AG04450 (cell line): ENCODE results near the gene NINJ1. TPM values are rescaled to one million over a fixed set of nuclear protein-coding genes. Genes with fewer than 3 reads are reported as not detected.

Experiments used
- CTCF ChIA-PET: fragments of 300-600, 350-600 bp; formaldehyde crosslinking; extraction: SDS; loops from one replicate; lab custom pipeline; 2022; ENCODE audit warnings: antibody characterized with exemption, inconsistent platforms; lab: Charles Lee
- POLR2A ChIA-PET: fragments of 350-600 bp; formaldehyde crosslinking; extraction: SDS; loops from one replicate; lab custom pipeline; 2021; ENCODE audit warnings: antibody characterized with exemption, inconsistent platforms; lab: Yijun Ruan, JAX
- DNase-seq: peaks from one replicate; pipeline ENCODE4 v3.0.0-alpha.2; 2011; ENCODE audit warnings: low read depth, low spot score
- H3K27ac ChIP-seq: one replicate; pipeline ENCODE4 v1.5.1; 2012; ENCODE audit warnings: low read depth, low read length, control low read depth
- H3K27me3 ChIP-seq: one replicate; pipeline ENCODE4 v1.6.0; 2012; ENCODE audit warnings: low read length; ENCODE audit not compliant: control insufficient read depth, insufficient read depth
- H3K4me3 ChIP-seq: 2 replicates; pipeline ENCODE4 v1.5.1; 2011; ENCODE audit warnings: mild to moderate bottlenecking, low read depth, low read length, control low read depth
- H3K9me3 ChIP-seq: 2 replicates; pipeline ENCODE4 v1.5.1; 2012; ENCODE audit warnings: low read length; ENCODE audit not compliant: control insufficient read depth, insufficient read depth
- polyA plus RNA-seq: library from polyadenylated mRNA; depleted of rRNA; stranded (reverse); fragments of >200 nt; gene quantifications from 2 replicates; pipeline ENCODE4 v1.2.3, GENCODE V29; 2011
- TF ChIP-seq, protein P1 (sequence below): IDR thresholded peaks from 2 replicates; pipeline ENCODE4 v1.5.1; 2011; ENCODE audit warnings: low read depth, low read length, control low read depth, inconsistent platforms

NINJ1 gene
- polyA plus RNA-seq, 1 experiment = 26.8 TPM

GRCh38 chr9:93083592-93084470, 50.2 kb downstream of the NINJ1 start:
- CTCF ChIA-PET = no interaction called here
- H3K27me3 ChIP-seq = no peaks in the 10 kb centered on the region
- peaks cover 24% of the 10 kb centered on the region for H3K9me3 ChIP-seq
- no peak for DNase-seq
- POLR2A ChIA-PET = no interaction called here
- TF ChIP-seq, protein P1, sequence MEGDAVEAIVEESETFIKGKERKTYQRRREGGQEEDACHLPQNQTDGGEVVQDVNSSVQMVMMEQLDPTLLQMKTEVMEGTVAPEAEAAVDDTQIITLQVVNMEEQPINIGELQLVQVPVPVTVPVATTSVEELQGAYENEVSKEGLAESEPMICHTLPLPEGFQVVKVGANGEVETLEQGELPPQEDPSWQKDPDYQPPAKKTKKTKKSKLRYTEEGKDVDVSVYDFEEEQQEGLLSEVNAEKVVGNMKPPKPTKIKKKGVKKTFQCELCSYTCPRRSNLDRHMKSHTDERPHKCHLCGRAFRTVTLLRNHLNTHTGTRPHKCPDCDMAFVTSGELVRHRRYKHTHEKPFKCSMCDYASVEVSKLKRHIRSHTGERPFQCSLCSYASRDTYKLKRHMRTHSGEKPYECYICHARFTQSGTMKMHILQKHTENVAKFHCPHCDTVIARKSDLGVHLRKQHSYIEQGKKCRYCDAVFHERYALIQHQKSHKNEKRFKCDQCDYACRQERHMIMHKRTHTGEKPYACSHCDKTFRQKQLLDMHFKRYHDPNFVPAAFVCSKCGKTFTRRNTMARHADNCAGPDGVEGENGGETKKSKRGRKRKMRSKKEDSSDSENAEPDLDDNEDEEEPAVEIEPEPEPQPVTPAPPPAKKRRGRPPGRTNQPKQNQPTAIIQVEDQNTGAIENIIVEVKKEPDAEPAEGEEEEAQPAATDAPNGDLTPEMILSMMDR = no peak
- H3K27ac ChIP-seq = no peak overlapping the region
- H3K4me3 ChIP-seq = no peak overlapping the region

DNA sequence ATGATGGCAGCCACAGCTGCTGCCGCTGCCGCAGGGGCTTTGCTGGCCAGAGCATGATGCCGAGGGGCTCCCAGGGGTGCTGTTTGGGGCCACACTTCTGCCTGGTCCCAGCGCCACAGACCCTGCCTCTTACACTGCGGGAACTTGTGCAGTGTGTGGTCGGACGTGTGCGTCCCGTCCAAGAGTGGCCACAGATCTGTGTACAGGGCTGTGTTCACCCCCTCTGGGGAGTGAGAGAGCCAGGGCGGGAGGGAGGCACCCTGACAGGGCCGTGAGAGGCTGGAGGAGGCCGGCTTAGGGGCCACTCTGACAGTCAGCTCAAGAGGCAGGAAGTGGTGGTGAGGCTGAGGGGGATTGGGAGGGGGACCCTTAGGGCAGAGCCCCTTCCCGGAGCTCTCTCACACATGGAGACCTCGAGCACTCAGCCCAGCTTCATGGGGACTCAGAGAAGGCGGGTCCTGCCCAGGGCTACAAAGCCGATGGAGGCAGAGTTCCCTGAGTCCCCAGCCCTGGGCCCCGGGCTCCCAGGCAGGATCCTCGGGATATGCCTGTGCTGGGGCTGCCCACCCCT, 51.1 kb downstream of the NINJ1 start:
- Histone ChIP-seq H3K27ac (no peak overlapping the region), H3K4me3 (no peak overlapping the region), H3K27me3 (no peaks in the 10 kb centered on the region), H3K9me3 (peaks cover 15% of the 10 kb centered on the region)
- ChIA-PET CTCF (no interaction called here), POLR2A (no interaction called here)
- no peak for DNase-seq
- TF ChIP-seq, protein P1 = no peak

DNA sequence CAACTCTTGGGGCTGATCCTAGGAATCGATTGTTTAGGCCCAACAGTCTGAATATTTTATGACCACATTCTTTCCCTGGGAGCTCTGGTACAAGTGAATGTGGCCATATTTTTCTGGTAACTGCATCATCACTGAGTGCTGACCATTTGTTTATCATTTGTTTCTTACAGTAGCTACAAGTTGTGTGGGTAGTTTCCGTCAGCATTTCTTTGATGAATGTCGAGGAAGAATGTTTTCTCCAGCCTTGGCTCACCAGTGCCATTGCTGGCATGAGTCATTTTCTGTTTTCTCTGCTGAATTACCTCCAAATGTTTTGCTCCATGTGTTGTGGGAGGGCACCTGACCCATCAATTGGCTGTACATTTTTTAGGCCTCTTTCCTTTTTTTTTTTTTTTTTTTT, 52.1 kb downstream of the NINJ1 start:
- H3K27ac ChIP-seq = peak overlapping the region; percentile 81
- no peaks in the 10 kb centered on the region for H3K27me3 ChIP-seq
- POLR2A ChIA-PET = interaction anchor here (0.7 kb wide), 1 partner anchor 349 kb away, joined by 9 read pairs; no protein-coding TSS in a partner anchor
- H3K4me3 ChIP-seq = no peak overlapping the region
- DNase-seq = peak; percentile 63
- CTCF ChIA-PET = no interaction called here
- TF ChIP-seq, protein P1 = no peak
- H3K9me3 ChIP-seq = peaks cover 9% of the 10 kb centered on the region; the same call in 1 of the 2 replicates

GRCh38 chr9:93081081-93081529, 52.9 kb downstream of the NINJ1 start:
- Histone ChIP-seq H3K27me3 (no peaks in the 10 kb centered on the region), H3K27ac (no peak overlapping the region), H3K4me3 (no peak overlapping the region), H3K9me3 (peaks cover 9% of the 10 kb centered on the region; the same call in 1 of the 2 replicates)
- no peak for DNase-seq
- TF ChIP-seq, protein P1 = no peak
- ChIA-PET POLR2A (no interaction called here), CTCF (interaction anchor here (1.0 kb wide), 1 partner anchor 28 kb away, joined by 6 read pairs; no protein-coding TSS in a partner anchor)

DNA sequence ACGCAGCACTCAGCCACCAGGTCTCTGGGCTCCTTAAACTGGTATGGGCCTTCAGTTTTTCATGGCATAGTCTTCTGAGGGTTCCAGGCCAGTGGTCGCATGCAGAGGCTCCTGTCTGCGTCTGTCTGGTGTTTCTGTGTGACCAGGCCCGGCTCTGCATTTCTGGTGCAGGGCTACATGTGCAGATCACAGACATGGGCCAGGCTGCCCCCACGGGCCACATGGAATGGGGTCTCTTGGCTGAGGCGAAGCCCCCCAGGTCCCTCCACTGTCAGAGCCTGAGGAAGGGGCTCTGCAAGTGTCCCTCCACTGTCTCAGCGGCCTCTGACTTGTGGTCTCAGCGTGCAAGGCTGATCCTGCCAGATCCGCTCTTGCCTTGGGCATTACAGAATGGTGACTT, 53.6 kb downstream of the NINJ1 start:
- Histone ChIP-seq H3K27ac (no peak overlapping the region), H3K4me3 (no peak overlapping the region), H3K9me3 (peaks cover 4% of the 10 kb centered on the region; the same call in 1 of the 2 replicates), H3K27me3 (no peaks in the 10 kb centered on the region)
- ChIA-PET POLR2A (no interaction called here), CTCF (no interaction called here)
- DNase-seq = no peak
- TF ChIP-seq, protein P1 = no peak
